ENCODE results near the gene KIF6.

Gene KIF6

DNA sequence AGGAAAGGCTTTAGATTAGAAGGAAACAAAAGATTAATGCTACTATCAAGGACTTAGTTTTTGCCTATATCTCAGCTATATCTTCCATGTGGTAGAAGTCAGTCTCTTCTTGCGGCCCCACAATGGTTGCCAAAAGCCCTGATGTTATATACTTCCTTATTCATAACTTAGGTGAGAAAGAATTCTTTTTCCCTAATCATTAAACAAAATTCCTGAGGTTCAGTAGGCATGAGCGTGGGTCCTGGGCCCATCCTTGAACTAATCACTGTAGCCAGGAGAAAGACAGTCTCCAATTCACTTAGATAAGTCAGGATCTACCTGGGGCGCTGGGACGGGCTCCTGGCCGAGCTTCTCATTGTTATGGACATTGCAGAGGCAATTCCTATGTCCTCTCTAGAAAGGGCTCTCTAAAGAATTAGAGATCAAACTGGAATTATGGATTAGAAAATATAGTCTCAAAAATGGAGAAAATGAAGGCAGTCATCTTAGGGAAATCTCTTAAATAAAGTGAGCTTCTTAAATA is 134.3 kb downstream of the KIF6 start:
- no peak for DNase-seq

DNA sequence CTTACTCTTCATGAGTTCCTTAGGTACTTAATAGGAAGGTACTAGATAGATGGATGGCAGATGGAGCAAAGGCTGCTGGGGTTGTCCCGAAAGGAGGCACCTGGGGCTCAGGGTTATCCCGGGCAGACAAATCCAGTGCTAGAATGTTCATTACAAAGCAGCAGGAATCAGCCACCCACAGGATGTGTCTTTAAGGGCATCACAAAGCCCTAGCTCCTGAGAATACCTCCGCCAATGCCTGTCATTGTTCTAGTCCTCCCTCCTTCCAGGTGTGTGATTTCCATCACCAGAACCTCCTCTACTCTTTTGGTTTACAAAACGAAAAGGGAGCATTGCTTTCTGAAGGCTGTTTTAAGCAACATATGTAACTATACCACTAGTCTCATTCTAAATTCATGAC is 138.1 kb downstream of the KIF6 start:
- no peak for DNase-seq

DNA sequence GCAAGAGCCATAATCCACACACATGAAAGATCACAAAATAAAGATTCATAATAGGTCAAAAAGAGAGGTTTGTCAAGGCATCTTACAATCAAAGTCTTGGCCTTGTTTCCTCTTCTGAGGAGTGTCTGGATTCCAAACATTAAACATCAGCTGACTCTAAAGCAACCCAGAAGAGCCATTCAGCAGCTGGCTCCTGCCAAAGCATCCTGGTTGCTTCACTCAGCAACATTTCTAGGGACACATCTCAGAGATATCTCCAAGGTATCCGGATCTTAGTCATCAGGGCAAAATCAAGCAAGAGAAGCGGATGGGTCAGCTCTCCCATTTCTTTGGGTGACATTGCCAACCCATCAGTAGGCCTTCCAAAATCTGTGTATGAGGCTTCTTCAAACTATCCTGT is 139.6 kb downstream of the KIF6 start:
- DNase-seq, result no peak

DNA sequence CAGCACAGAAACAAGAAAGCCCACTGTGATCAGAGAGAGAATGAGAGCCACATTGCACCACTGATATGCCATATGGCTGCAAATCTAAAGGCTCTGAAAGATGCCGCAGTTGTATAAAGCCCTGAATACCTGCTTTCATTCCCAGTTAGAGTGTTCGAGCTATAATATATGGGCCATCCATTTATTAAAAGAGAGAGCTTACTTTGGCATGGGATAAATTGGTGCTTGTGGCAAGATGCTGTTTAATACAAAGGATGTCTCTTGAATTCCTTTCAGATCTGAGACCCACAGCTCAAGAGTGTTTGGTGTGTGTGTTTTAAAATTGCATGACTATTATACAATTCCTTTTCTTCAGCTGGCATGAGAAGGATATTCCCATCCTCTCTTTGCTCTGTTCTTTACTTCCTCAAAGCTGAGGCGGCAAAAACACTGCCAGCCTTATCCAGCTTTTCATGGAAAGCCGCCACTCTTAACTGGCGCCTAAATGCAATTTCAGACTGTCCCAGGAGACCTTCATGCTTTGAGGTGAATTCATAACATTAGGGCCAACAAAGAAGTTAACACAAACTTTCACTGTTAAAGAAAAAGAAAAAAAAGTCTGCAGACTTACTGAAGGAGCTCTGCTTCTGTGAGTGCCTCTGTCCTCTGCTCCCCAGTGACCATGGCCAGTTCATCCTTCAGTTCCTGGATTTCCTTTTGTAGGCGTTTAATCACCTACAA is 147.6 kb downstream of the KIF6 start:
- no peak for DNase-seq

- DNase-seq, result no peak
Measured at GRCh38 chr6:39576556-39577303, 148.5 kb downstream of the KIF6 start.

GRCh38 chr6:39574991-39575390 is 150.2 kb downstream of the KIF6 start:
- no peak for DNase-seq

DNA sequence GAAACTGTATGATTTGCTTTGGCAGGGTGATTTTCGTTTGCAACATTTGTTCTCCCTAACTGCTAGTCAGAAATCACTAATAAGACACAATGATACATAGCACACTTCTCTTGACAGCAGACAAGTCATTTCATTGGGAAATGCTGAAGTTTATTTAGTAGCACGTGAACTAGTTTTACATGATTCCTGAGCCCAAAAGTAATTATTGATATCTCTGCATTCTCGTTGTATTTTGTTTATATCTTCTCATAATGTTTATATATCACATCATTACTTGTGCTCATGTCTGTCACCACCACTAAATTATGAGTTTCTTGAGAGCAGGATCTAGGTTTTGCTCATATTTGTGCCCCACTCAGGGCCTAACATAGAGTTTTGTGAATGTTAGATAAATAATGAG is 151.7 kb downstream of the KIF6 start:
- DNase-seq, result no peak

- DNase-seq, result no peak
Measured at GRCh38 chr6:39572661-39573340, 152.4 kb downstream of the KIF6 start.

- DNase-seq, result no peak
Measured at GRCh38 chr6:39568896-39569295, 156.3 kb downstream of the KIF6 start.

DNA sequence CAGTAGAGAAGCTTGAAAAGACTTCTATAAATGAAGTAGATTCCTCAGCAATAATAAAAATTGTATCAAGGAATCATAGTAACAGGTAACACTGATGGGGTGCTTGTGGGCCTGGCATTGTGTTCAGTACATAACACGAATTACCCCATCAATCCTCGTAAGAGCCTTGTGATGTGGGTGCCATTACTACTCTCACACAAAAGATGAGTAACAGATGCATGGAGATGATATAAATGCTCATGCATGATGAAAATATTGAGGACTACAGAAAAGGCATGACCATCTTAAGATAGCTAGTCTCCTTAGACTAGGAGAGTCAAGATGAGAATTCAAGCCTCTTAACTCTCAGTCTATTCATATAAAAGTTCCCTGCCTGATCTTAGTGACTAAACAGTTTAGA is 158.1 kb downstream of the KIF6 start:
- DNase-seq, result no peak

- no peak for DNase-seq
Measured at GRCh38 chr6:39566456-39566855, 158.8 kb downstream of the KIF6 start.

DNA sequence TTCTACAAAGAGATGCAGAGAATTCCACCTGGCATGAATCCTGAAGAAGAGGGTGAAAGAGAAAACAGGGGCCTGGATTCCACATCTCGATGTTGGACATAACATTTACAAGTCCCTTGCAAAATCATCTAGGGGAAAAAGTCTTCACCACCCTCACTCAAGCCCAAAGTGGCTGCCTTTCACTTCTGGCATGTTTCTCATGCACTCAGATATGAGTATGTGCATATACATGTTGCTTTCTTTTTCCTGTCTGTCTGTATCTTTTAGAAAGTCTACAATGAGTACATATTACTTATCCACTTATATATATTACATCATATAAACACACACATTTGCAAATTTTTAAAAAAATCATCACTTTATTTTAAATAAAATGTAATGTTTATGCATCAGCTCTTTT is 159.3 kb downstream of the KIF6 start:
- DNase-seq, result no peak

GRCh38 chr6:39563566-39564311 is 161.5 kb downstream of the KIF6 start:
- no peak for DNase-seq

DNA sequence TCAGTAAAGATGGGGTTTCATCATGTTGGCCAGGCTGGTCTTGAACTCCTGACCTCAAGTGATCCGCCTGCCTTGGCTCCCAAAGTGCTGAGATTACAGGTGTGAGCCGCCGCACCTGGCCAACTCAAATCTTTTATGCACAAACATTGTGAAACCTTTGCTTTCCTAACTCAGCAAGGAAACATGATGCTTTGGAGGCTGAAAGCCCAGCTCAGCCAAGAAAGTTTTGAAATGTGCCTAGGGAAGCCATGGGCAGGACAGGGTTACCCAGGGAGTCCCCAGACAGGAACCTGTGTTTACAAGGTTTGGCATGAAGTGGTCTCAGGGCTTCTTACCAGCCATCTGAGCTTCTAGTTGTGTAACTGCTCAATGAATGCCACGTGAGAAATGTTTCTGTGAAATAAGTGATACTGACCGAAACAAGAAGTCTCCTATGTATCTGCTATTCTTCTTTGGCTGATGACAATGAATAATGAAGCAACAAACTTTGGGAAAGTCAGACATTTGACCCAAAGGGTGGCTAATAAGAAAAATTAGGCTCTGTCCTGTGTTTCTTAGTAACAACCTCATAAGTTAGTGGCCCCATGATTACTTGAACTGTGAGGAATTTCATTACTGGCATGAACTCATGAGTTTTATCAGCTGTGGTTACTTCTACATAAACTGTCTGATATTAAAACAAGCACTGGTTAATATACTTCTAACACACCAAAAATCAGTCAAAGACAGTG is 163.5 kb downstream of the KIF6 start:
- DNase-seq, result no peak

DNA sequence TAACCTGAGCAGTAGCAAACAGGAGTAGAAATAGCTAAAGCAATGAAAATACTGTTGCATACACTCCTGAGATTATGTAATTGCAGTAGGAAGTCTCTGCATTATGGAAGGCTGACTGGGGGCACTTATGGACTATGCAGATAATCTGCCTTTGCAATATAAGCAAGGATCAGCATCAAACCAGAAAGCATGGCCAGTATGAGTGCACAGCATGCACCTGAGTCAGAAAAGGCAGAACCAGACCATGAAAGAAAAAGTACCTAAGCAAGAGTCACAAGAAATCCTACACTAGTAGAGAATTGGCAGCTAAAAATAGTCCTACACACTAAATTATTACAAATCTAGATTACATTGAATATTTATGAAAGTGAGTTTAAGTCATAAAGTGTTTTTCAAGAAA is 164.3 kb downstream of the KIF6 start:
- no peak for DNase-seq

- no peak for DNase-seq
Measured at GRCh38 chr6:39558591-39559190, 166.5 kb downstream of the KIF6 start.

GRCh38 chr6:39558079-39558478 is 167.1 kb downstream of the KIF6 start:
- no peak for DNase-seq

DNA sequence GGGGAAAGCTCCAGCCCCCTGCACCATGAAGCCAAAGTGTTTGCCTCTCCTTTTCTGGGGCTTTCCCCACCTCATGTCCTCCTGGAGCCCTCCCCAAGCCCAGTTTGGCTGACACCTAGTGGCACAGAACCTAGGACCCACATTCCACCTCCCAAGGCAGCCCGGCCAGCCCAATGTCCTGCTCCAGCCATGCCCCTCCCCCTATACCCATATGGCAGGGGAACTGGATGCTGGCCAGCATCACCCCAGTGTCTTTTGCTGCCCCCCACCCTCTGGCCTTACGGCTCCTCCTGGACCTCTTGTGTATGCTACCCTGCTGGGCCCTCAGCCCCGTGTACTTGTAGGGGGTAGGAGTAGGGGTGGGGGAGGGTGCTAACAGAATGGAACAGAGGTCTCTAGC is 170.1 kb downstream of the KIF6 start:
- DNase-seq, result no peak

DNA sequence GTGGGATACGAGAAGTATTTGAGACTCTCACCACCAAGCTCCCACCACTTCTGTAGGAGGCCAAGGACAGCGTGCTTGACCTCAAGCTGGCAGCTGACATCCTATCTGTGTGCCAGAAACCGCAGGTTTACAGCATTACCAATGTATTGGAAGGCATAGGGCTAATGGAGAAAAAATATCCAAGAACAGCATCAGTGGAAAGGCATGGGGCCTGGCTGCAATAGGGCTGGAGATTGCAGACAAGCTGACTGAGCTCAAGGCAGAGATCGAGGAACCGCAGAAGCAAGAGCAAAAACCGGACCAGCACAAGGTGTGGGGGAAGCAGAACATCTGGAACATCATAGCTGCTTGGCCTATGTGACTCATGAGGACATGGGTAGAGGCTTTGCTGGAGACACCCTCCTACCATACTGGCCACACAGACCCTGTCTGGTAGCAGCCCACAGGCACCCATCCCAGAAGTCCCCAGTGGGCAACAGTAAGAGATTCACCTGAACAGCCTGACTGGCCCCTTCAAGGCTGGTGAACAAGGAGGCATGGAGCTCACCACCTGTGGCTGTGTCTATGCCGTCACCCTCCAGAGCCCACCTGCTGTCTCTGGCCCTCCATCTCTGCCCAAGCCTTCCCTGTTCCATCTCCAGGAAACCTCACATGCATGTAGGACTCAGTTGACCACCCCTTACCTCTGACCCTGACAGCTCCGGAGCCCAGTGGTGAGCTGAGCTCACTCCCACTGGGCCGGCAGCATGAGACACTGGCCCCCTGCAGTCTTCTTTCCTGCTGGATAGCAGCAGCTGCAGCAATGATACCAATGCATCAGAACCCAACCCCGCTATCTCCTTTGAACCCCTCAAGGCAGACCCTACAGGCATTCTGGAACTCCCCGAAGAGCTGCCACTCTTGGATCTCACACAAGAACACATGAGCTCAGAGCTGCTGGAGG is 171.1 kb downstream of the KIF6 start:
- no peak for DNase-seq

GRCh38 chr6:39553029-39553428 is 172.2 kb downstream of the KIF6 start:
- no peak for DNase-seq

GRCh38 chr6:39550191-39550590 is 175.0 kb downstream of the KIF6 start:
- no peak for DNase-seq

All from activated CD8-positive, alpha-beta memory T cell treated with anti-CD3 and anti-CD28 coated beads, Interleukin-2, amount 50 U/mL, for 4 hours (primary cell).